C1 segment of cervical spinal cord (tissue), 14 donors: ENCODE data around the gene TBL1Y.
"Not testable (repeated sequence)": the region's sequence is repeated elsewhere in the genome, so short reads cannot be mapped to it uniquely, and the experiment has no call there.

Experiments
- DNase-seq, 14 donors: peaks; one replicate each; lab custom pipeline; 2025; lab: John Stamatoyannopoulos, UW

The TBL1Y gene

GRCh38 chrY:7078725-7079124, 168.2 kb downstream of the TBL1Y start:
- no peak for DNase-seq

GRCh38 chrY:7080548-7080947, 170.1 kb downstream of the TBL1Y start:
- DNase-seq = not testable (repeated sequence)

GRCh38 chrY:7085606-7086005, 175.1 kb downstream of the TBL1Y start:
- peak in 4 of 14 donors; percentile 0 to 11 (median 8) for DNase-seq

- peak in 1 of 14 donors; percentile 68 for DNase-seq
Observed at GRCh38 chrY:7092836-7093235, 182.3 kb downstream of the TBL1Y start.

- DNase-seq = no peak
Observed at GRCh38 chrY:7094365-7094764, 183.9 kb downstream of the TBL1Y start.

- DNase-seq = no peak
Observed at GRCh38 chrY:7097021-7097420, 186.5 kb downstream of the TBL1Y start.

- DNase-seq = no peak
Observed at GRCh38 chrY:7099742-7100141, 189.2 kb downstream of the TBL1Y start.

GRCh38 chrY:7102680-7103079, 192.2 kb downstream of the TBL1Y start:
- no peak for DNase-seq

GRCh38 chrY:7107179-7107578, 196.7 kb downstream of the TBL1Y start:
- no peak for DNase-seq

- no peak for DNase-seq
Observed at GRCh38 chrY:7110086-7110485, 199.6 kb downstream of the TBL1Y start.

GRCh38 chrY:7115871-7116270, 205.4 kb downstream of the TBL1Y start:
- no peak for DNase-seq

GRCh38 chrY:7122202-7122601, 211.7 kb downstream of the TBL1Y start:
- no peak for DNase-seq

GRCh38 chrY:7125136-7126056, 214.9 kb downstream of the TBL1Y start:
- DNase-seq = peak in 1 of 14 donors; percentile 36

GRCh38 chrY:7128211-7128610, 217.7 kb downstream of the TBL1Y start:
- no peak for DNase-seq
